Left cardiac atrium (tissue), 4 donors: ENCODE data around the gene EPHB2. TPM values are rescaled to one million over a fixed set of nuclear protein-coding genes. Genes with fewer than 3 reads are reported as not detected.
"Not testable (repeated sequence)": the region's sequence is repeated elsewhere in the genome, so short reads cannot be mapped to it uniquely, and the experiment has no call there.

Experiments
- ATAC-seq, 2 donors: fragments of 200-7000 bp; cut with Tn5 transposase; one replicate each; pipeline ENCODE4 v1.9.1; 2020; ENCODE audit warnings: mild to moderate bottlenecking in 2 of 2, moderate library complexity in 2 of 2
- DNase-seq: peaks from one replicate; pipeline ENCODE4 v3.0.0-alpha.2; 2020
- intact Hi-C, 2 donors: fragments of 100-400 bp; cut with DNase I; formaldehyde crosslinking; loops; one replicate each; pipeline versions ENCODE4 v1.14.1 to v1.15.1; 2022 to 2023
- total RNA-seq, 2 donors: library from RNA; stranded (reverse); fragmentation: NEBNext Ultra II Directional; extraction: Animal tissue kit (Norgen Biotek cat#: 25700); gene quantifications; one replicate each; pipeline ENCODE4 v1.2.1, GENCODE V29; 2021
- donor health status: DM: no; HTN: yes; CAD: no.
- donor health status: DM: no; HTN: yes; CAD: no; lungs with severe emphysema.
- donor health status: DM: yes; HTN: yes; CAD: no.
- donor health status: Dilated cardiomyopathy.

Gene EPHB2
- total RNA-seq, 2 donors from 2014 or later, result 2.9 to 4.3 TPM

DNA sequence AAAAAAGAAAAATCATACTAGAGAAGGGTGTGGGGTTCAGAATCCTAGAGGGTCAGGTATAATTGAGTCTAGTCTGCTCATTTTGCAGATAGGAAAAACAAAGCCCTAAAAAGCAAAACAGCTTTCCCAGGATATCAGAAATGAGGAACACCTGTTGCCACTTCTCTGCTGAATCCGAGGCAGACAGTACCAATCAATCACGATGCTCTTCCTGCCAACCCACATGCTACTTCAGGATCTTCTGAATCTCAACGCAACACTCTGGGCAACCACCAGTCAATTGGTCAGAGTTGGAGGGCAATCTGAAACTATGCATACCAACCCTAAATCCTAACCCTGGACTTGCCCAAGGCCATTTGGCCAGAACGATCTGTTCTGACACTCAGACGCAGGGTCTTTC lies 128.3 kb downstream of the EPHB2 start:
- intact Hi-C loops, result no loop called here
- no peak for DNase-seq
- no peak for ATAC-seq

GRCh38 chr1:22839806-22840205 lies 129.2 kb downstream of the EPHB2 start:
- intact Hi-C loops, result no loop called here
- no peak for ATAC-seq
- no peak for DNase-seq

DNA sequence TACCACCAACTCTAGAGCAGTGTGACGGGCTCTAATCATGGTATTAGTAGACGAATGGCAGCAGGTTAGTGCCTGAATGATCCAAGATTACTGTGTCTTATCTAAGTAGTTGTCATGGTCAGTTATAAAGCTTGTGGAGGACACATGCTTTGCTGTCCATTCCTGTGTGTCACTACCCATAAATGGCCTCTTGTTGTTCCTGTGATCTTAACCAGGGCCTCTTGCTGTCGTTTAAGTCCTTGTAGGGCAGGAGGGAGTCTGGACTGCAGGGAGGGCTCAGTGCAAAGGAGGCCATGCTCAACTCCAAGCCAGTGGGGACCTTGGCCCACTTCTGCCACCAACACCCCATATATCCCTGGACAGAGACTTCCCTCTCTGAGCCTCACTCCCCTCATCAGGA lies 130.5 kb downstream of the EPHB2 start:
- DNase-seq (no peak), ATAC-seq (peak in 1 of 2 donors; percentile 58)
- intact Hi-C loops, result no loop called here

DNA sequence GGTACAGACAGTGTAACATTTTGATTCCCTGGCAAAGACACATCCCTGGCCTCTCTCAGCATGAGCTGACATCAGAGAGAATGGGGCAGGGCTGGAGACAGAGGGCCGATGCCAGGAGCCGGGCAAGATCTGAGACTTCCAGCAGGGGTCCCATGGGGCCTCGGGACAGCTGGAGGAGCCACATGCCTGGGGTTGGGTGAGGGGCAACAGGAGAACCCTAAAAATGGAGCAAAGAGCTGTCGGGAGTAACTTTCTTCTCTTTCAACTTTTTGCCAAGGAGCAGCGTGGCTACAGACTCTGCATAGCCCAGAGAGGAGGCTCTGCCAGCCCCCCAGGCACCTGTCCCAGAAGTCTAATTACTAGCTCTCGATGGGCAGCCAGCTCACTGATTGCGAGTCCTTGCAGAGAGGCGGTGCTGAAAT lies 131.2 kb downstream of the EPHB2 start:
- peak; percentile 77 to 80 for ATAC-seq
- intact Hi-C loops, result no loop called here
- peak; percentile 69 for DNase-seq

DNA sequence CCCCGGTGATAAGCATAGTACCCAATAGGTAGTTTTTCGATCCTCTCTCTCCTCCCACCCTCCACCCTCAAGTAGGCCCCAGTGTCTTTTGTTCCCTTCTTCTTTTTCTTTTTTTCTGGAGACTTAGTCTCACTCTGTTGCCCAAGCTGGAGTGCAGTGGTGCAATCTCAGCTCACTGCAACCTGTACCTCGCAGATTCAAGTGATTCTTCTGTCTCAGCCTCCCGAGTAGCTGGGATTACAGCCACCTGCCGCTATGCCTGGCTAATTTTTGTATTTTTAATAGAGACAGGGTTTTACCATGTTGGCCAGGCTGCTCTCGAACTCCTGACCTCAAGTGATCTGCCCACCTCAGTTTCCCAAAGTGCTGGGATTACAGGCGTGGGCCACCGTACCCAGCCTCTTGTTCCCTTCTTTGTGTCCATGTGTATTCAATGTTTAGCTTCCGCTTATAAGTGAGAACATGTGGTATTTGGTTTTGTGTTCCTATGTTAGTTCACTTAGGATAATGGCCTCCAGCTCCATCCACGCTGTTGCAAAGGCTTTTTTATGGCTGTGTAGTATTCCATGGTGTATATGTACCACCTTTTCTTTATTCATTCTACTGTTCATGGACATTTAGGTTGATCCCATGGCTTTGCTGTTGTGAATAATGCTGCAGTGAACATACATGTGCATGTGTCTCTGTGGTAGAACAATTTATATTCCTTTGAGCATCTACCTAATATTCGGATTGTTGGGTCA lies 133.0 kb downstream of the EPHB2 start:
- intact Hi-C loops, ATAC-seq: not testable (repeated sequence)

DNA sequence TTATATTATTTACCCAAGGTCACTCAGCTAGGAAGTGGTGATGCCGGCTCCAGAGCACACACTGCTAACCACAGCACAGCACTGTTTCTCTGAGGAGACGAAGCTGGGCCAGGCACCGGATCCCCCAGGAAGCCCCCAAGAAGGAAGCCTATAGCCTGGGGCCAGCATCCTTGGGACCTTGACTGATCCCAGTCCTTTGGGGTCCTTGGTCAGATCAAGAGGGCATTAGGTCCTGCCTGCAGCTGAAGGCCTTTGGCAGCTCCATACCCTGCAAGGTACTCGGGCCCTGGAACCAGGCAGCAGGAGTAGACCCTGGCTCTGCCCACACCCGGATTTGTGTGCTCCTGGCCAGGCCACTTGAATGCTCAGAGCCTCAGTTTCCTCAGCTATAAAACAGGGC lies 134.0 kb downstream of the EPHB2 start:
- DNase-seq (no peak), ATAC-seq (no peak)
- intact Hi-C loops, result no loop called here

More for the DNA sequence above, 133.0 kb downstream of the EPHB2 start:
- DNase-seq, result not testable (repeated sequence)

- DNase-seq, result no peak
- intact Hi-C loops, result no loop called here
- no peak for ATAC-seq
Observed at GRCh38 chr1:22845398-22845935, 134.8 kb downstream of the EPHB2 start.

DNA sequence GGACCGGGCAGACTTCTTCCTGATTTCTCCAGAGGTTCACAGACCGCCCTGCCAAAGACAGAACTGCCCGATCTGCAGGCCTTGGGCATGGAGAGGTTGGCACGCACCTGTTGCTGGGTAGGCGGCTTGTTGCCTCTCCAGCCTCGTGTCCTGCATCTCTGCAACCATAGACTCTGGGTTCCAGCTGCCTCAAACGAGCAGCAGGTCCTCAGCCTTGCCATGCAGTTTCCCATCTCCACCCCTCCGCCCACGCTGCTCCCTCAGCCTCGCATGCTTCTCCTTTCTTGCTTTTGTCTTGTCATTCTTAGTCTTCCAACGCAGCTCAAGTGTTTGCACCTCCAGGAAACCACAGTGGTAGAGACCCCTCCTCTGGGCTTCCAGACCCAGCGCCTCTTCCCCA lies 135.8 kb downstream of the EPHB2 start:
- intact Hi-C loops, result no loop called here
- DNase-seq (no peak), ATAC-seq (no peak)

DNA sequence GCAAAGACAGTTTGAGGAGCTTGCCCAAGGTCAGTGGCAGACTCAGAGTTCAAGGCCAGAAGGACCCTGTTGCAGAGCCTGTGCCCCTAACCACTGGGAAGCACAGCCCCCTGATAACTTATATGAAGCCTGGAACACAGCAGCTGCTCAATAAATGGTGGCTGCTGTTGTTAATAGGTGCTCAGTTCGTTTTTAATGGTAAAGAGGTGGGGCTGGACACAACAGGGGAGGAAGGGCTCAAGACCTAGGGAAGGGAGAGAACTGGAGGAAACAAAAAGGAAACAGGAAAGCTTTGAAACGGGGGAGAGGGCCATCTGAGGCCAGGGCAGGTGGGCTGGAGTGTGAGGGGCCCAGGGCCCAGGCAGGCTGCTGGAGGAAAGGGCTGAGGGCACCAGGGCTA lies 136.6 kb downstream of the EPHB2 start:
- DNase-seq (no peak), ATAC-seq (no peak)
- intact Hi-C loops, result no loop called here

DNA sequence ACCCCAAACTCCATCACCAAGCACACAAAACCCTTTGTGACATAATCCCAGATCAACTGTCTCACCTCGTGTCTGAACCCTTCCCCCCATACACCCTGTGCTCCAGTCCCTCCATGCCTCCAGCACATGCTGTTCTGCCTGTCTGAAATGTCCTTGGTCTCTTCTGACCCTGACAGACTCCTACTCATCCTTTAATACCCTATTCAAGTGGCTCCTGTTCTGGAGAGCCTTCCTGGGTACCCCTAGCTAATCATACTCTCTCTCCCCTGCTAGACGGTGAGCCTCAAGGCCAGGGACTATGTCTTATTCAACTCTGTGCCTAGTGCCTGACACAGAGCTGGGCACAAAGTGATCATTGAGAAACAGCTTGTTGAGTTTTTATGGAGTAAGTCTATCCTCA lies 137.1 kb downstream of the EPHB2 start:
- no peak for DNase-seq
- no peak for ATAC-seq
- intact Hi-C loops, result no loop called here

GRCh38 chr1:22848405-22848804 lies 137.8 kb downstream of the EPHB2 start:
- DNase-seq, result no peak
- intact Hi-C loops, result no loop called here
- no peak for ATAC-seq

DNA sequence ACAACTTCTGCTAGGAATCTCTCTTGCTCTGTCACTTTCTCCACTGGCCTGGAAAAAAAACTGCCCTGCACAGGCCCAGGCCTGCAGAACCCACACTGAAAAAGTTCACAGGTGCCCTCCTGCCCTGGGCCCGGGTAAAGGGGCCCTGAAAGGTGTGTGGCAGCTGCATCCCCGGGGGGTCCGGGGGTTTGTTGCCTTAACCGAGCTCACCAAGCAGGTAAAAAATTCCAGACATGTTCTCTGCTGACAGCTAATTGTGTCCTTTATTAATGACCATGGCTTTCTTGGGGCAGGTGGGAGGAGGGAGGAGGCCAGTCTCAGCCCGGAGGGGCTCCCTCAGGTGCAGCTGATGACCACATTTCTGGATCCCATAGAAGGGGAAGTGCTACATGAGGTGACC lies 139.1 kb downstream of the EPHB2 start:
- no peak for ATAC-seq
- intact Hi-C loops, result no loop called here
- DNase-seq, result no peak

- ATAC-seq (no peak), DNase-seq (no peak)
- intact Hi-C loops, result no loop called here
Observed at GRCh38 chr1:22850281-22850680, 139.6 kb downstream of the EPHB2 start.

- ATAC-seq (peak in 1 of 2 donors; percentile 62), DNase-seq (peak; percentile 49)
- intact Hi-C loops, result no loop called here
Observed at GRCh38 chr1:22850681-22851080, 140.0 kb downstream of the EPHB2 start.

DNA sequence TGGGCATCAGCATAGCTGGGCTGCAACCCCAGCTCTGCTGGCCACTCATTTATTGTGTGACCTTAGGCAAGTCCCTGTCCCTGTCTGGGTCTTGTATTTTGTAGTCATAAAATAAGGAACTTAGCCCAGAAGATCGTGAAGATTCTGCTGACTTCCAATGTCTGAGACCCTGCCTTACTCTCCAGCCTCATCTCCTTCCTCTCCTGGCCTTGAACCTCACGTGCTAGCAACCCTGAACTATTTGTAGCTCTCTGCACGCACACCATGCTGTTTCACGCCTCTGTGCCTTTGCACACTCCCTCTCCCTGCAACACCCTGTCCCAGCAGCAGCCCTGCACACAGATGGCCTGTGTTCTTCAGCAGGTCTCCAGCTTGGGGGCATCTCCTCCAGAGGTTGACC lies 140.9 kb downstream of the EPHB2 start:
- peak in 1 of 2 donors; percentile 56 for ATAC-seq
- DNase-seq, result no peak
- intact Hi-C loops, result no loop called here

DNA sequence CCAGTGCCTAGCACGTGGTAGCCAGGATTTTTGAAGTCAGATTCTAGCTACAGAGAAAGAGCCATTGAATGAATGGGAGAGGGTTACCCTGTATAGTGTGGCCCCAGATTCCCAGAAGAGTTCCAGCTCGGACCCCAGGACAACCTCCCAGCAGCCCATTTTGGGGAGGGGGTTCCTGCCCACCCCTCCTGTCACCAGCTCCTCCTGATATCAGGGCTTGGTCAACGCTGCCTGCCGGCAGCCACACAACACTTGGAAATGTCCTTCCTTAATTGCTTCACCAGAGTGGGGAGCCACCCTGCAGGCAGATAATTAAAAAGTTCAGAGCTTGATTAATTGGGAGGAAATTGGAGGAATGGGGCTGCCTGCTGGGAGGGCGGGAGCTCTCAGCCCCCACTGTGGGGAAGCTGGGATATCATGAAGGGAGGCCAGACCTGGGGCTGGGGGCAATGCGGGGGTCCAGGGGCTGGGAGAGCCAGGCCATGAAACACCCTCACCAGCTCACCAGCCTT lies 141.6 kb downstream of the EPHB2 start:
- no peak for ATAC-seq
- intact Hi-C loops, result no loop called here
- no peak for DNase-seq

GRCh38 chr1:22853651-22854185 lies 143.1 kb downstream of the EPHB2 start:
- DNase-seq (no peak), ATAC-seq (no peak)
- intact Hi-C loops, result no loop called here

DNA sequence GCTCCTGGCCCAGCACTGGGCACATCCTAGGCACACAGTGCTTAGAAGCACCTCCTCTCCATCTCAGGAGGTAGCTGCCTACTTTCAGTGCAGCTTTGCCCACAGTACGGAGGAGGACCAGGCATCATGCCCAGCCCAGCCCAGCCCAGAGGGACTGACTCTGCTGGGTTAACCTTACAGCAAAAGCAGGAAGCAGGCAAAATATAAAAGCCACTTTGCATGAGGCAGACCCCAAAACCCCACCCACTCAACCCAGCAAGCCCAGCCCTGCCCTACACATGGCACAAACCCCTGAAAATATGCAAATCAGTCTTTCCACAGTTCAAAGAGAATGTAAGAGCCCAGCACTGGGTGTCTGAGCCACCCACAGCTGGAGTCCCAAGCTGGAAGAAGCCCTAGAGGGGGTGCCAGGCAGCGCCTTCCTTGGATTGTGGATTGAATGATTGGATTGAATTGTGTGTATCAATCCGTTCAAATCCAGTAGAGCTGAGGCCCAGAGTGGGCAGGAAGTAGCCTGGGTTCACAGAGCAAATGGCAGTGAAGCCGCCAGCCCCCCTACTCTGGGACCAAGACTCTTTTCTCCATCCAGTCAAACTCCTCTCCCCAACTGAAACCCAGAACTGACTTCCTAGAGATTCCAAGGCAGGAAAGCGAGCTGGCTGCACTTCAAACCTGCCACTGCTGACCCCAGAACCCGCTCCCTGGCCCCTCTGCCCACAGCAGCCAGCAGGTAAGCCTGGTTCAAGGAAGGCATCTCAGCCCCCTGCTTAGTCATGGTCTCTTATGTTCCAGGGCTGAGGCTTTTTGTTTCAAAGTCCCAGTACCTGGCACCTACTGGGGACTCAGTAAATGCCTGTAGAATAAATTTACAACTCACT lies 144.3 kb downstream of the EPHB2 start:
- intact Hi-C loops, result no loop called here
- no peak for DNase-seq

DNA sequence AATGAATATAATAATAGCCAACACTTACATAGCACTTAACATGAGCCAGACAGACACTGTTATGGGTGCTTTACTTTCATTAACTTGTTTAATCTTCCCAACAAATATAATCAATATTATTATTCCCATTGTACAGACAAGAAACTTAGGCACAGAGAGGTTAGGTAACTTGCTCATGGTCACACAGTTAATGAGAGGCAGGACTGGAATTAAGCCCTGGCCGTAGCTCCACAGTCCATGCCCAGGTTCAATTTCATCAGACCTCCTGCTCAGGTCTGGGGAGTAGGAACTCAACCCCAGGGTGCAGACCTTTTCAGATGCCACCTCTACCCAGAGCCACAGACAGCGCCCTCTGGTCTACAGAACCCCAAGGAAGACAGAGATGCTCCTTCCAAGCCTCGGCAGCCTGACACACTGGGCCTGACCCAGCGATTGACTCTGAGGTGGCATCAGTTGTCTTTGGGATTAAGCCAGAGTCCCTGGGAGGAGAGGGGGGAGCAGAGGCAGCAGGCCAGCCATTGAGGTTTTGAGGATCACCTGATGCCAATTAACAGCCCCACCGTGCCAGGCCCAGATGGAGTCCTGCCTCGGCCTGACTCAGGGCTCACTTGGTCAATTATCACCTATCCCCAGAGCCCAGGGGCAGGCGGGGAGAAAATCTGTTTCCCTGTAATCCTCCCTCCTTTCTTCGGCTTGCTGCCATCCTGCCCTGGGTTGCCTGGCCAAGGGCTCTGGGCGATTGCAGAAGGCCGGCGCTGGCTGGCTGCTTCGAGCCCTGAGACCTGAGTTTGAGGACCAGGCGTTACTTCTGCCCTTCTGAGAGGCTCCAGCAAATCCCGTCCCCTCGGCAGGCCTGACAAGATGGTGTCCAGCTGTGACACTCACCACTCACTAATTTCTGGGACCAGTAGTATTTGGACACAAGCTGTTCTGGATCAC lies 145.3 kb downstream of the EPHB2 start:
- DNase-seq, result no peak
- ATAC-seq, result peak in 1 of 2 donors; percentile 19
- intact Hi-C loops, result no loop called here

More for the DNA sequence above, 144.3 kb downstream of the EPHB2 start:
- ATAC-seq, result no peak
